Erythroblast (primary cell): ENCODE results near the gene GHR.

Source experiments
- GATA1 ChIP-seq: IDR thresholded peaks from 2 replicates; pipeline ENCODE4 v1.6.1; 2011; ENCODE audit warnings: low read depth, mild to moderate bottlenecking, control low read depth, low read length, moderate library complexity
- POLR2A ChIP-seq: IDR thresholded peaks from 2 replicates; pipeline ENCODE4 v1.6.1; 2011; ENCODE audit warnings: mild to moderate bottlenecking, low read length

DNA sequence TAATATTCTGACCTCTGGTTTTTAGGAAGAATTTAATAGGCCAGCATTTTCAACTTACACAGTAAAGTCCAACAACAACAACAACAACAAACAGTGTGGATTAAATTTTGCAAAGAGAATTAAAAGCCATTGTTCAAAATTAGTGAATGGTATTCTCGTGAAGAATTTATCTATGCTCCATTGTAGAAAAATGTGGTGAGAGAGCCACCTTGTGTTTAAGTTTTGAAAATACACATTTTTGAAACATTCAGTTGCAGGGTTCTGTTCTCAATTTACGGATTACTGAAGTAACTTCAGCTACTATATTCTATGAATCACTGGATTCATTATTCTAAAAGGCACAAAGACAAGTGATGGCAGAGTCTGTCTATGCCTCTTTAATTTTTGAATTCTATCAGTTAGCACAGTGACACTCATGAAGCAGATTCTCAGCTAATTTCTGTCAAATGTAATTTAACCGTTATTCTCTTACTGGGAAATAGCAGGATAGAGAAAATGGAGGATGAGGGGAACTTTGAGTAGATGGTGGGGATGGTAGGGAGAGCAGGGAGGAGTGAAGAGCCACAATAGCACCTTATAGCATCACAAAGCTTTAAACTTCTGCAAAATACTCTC lies 344.4 kb downstream of the GHR start:
- TF ChIP-seq POLR2A (no peak), GATA1 (no peak)
